Adrenal gland (tissue), 12 donors: Measurements from ENCODE around the gene RTN3. TPM values are rescaled to one million over a fixed set of nuclear protein-coding genes. Genes with fewer than 3 reads are reported as not detected.

Source experiments
- DNase-seq, 7 donors: peaks; one replicate each; pipeline ENCODE4 v3.0.0-alpha.2; 2019 to 2020
- H3K27ac ChIP-seq, 5 donors: fragments of 200-600 bp; sonication (generic) in 4 of 5; 1 replicate in 3 of 5; 2 replicates in 2 of 5; pipeline versions ENCODE4 v1.5.1 to v1.8.0; 2016 to 2020; ENCODE audit warnings: mild to moderate bottlenecking in 1 of 5
- H3K27me3 ChIP-seq: fragments of 200-600 bp; 2 replicates; pipeline ENCODE4 v1.8.0; 2021
- H3K36me3 ChIP-seq, 2 donors: fragments of 200-600 bp; replicated peaks in 1 of 2; 1 replicate in 1 of 2; 2 replicates in 1 of 2; pipeline versions ENCODE4 v1.5.1 to v1.8.0; 2018 to 2022
- H3K4me1 ChIP-seq, 2 donors: fragments of 200-600 bp; replicated peaks in 1 of 2; 1 replicate in 1 of 2; 2 replicates in 1 of 2; pipeline versions ENCODE4 v1.5.1 to v1.8.0; 2018 to 2021
- H3K4me3 ChIP-seq, 4 donors: fragments of 200-600 bp; sonication (generic) in 3 of 4; one replicate each; pipeline ENCODE4 v1.5.1; 2016 to 2018
- H3K9me3 ChIP-seq, 3 donors: fragments of 200-600 bp; sonication (generic) in 1 of 3; replicated peaks in 1 of 3; 1 replicate in 2 of 3; 2 replicates in 1 of 3; pipeline versions ENCODE4 v1.5.1 to v1.8.0; 2016 to 2021
- CTCF ChIP-seq, 6 experiments: fragments of 450-650 bp in 4 of 6; fragments of 200-600 bp in 2 of 6; sonication (generic) in 1 of 6; IDR thresholded peaks; 1 replicate in 5 of 6; 2 replicates in 1 of 6; pipeline versions ENCODE4 v1.5.1 to v1.8.0; 2016 to 2021; ENCODE audit warnings: antibody characterized with exemption in 6 of 6, mild to moderate bottlenecking in 2 of 6, moderate library complexity in 1 of 6
- POLR2A ChIP-seq, 2 donors: fragments of 450-650 bp; IDR thresholded peaks; one replicate each; pipeline ENCODE4 v1.6.1; 2017; ENCODE audit warnings: antibody characterized with exemption in 2 of 2, mild to moderate bottlenecking in 2 of 2, moderate library complexity in 1 of 2
- WGBS, 4 donors: extraction: QIAGEN DNeasy Blood & Tissue Kit in 2 of 4; methylation state at CpG; one replicate each; pipeline versions ENCODE4 v1.1.5 to v1.1.7; 2013 to 2017; 5-methylcytosine and 5-hydroxymethylcytosine counted together
- intact Hi-C, 2 donors: fragments of 100-400 bp; cut with DNase I; formaldehyde crosslinking; loops; one replicate each; pipeline versions ENCODE4 v1.14.1 to v1.15.0; 2022 to 2023
- polyA plus RNA-seq, 3 donors: library from polyadenylated mRNA; stranded (reverse); fragments of 200-250 nt in 2 of 3; fragments of 350-450 nt in 1 of 3; fragmentation: Illumina TruSeq in 1 of 3; extraction: RNeasy Lipid Tissue Mini Kit (QIAGEN cat#74804) in 1 of 3; gene quantifications; one replicate each; pipeline ENCODE4 v1.2.3, GENCODE V29; 2013 to 2014
- total RNA-seq, 9 donors: library from RNA; depleted of rRNA in 4 of 9; stranded (reverse); fragments of >200 nt in 4 of 9; fragments of 120-200 nt in 1 of 9; fragmentation: NEBNext Ultra II Directional in 1 of 9; extraction: Animal tissue kit (Norgen Biotek cat#: 25700) in 1 of 9; gene quantifications; one replicate each; pipeline versions ENCODE4 v1.1.0 to v1.2.4, GENCODE V29; 2013 to 2023
- donor health status: healthy with polysubstance abuse.
- donor health status: Bipolar disorder and iron deficiency.
- donor health status: DM: yes; HTN: yes; CAD: no.
- donor health status: DM: no; HTN: no; CAD: no.
- donor health status: DM: no; HTN: no; CAD: no.
- donor health status: DM: yes; HTN: yes; CAD: no.

Gene RTN3
- total and polyA plus RNA-seq, 12 donors = 42.5 to 174 (median 95.3) TPM

DNA sequence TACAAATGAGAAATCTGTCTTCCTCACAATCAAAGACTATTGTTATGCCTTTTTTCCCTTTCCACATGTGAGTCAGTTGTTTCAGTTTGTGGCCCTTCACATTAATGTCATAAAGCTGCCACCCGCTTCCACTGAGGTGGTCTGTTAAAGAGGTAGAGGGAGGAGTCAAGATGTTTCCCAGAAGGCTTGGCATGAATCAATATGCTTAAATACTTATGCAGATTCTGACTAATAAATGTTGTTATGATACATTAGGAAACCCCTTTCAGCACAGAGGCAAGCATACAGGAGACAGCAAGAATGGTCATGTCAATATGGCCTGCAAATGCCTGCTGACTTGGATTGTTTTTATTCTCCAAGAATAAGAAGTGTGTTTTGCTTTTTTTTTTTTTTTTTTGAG lies 6.5 kb downstream of the RTN3 start:
- H3K27me3 ChIP-seq = no peaks in the 10 kb centered on the region
- WGBS, 4 donors = 93 to 100% (median 95%) methylated on average over 1 of the region's 1 CpG
- TF ChIP-seq CTCF (IDR thresholded peaks at IDR 0.05) = no peak
- no peak for TF ChIP-seq POLR2A (IDR thresholded peaks at IDR 0.05)
- H3K36me3 ChIP-seq = no peaks in the 10 kb centered on the region
- no peak overlapping the region for H3K4me3 ChIP-seq
- peaks cover 7 to 50% of the 10 kb centered on the region in 2 donors for H3K4me1 ChIP-seq
- DNase-seq = no peak
- no peak overlapping the region for H3K27ac ChIP-seq
- no peaks in the 10 kb centered on the region for H3K9me3 ChIP-seq
- intact Hi-C loops = loop anchor here in 1 of 2 donors (10.0 kb wide), 1 partner anchor 47 kb away; no protein-coding TSS in a partner anchor

DNA sequence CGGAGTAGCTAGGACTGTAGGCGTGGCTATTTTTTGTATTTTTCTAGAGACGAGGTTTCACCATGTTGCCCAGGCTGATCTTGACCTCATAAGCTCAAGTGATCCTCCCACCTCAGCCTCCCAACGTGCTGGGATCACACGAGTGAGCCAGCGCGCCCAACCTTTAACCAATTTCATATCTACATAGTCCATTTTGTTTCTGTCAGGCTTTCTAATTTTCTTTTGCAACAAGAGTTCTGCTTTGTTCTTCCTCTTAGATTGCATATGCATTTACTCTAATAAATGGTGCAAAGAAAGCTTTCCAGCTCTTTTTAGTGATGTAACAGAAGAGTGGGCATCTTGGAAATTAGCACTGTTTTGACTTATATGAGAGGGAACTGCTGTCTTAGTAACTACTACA lies 13.3 kb downstream of the RTN3 start:
- DNase-seq = no peak
- Histone ChIP-seq H3K36me3 (no peaks in the 10 kb centered on the region), H3K27ac (no peak overlapping the region), H3K9me3 (no peaks in the 10 kb centered on the region), H3K4me3 (no peak overlapping the region), H3K4me1 (peaks cover 0 to 3% of the 10 kb centered on the region in 2 donors), H3K27me3 (no peaks in the 10 kb centered on the region)
- TF ChIP-seq CTCF (IDR thresholded peaks at IDR 0.05) = no peak
- WGBS, 4 donors = 89 to 92% (median 91%) methylated on average over 7 of the region's 7 CpGs
- intact Hi-C loops = no loop called here

GRCh38 chr11:63698976-63699733 lies 17.9 kb downstream of the RTN3 start:
- no peak overlapping the region for H3K27ac ChIP-seq
- no peaks in the 10 kb centered on the region for H3K36me3 ChIP-seq
- no peak overlapping the region for H3K4me3 ChIP-seq
- no peak for DNase-seq
- TF ChIP-seq POLR2A (IDR thresholded peaks at IDR 0.05) (no peak), CTCF (IDR thresholded peaks at IDR 0.05) (no peak)
- H3K4me1 ChIP-seq = peaks cover 0 to 3% of the 10 kb centered on the region in 2 donors
- no peaks in the 10 kb centered on the region for H3K27me3 ChIP-seq
- H3K9me3 ChIP-seq = no peaks in the 10 kb centered on the region
- WGBS, 4 donors = 77 to 85% (median 81%) methylated on average over 11 of the region's 11 CpGs
- intact Hi-C loops = no loop called here

GRCh38 chr11:63699896-63700295 lies 18.6 kb downstream of the RTN3 start:
- no peak overlapping the region for H3K4me3 ChIP-seq
- H3K9me3 ChIP-seq = no peaks in the 10 kb centered on the region
- TF ChIP-seq POLR2A (IDR thresholded peaks at IDR 0.05) (no peak), CTCF (IDR thresholded peaks at IDR 0.05) (no peak)
- peaks cover 3 to 6% of the 10 kb centered on the region in 2 donors for H3K4me1 ChIP-seq
- H3K36me3 ChIP-seq = no peaks in the 10 kb centered on the region
- WGBS, 4 donors = 95 to 100% (median 99%) methylated on average over 1 of the region's 1 CpG
- no peaks in the 10 kb centered on the region for H3K27me3 ChIP-seq
- intact Hi-C loops = no loop called here
- no peak for DNase-seq
- H3K27ac ChIP-seq = no peak overlapping the region
